HEK293T (cell line): ENCODE measurements around the gene SLC12A7.

Experiments
- CTCF ChIA-PET: fragments of 350-600 bp; formaldehyde crosslinking; extraction: SDS; loops from one replicate; lab custom pipeline; 2021; ENCODE audit warnings: antibody characterized with exemption, inconsistent platforms; lab: Yijun Ruan, JAX
- POLR2A ChIA-PET: fragments of 350-600 bp; formaldehyde crosslinking; extraction: SDS; loops from one replicate; lab custom pipeline; 2020; ENCODE audit warnings: antibody characterized with exemption, inconsistent platforms; lab: Yijun Ruan, JAX
- DNase-seq: peaks from one replicate; pipeline ENCODE4 v3.0.0; 2012; ENCODE audit warnings: mixed read lengths; ENCODE audit errors: extremely low spot score
- ARNT ChIP-seq: fragments of 450-650 bp; IDR thresholded peaks from 2 replicates; pipeline ENCODE4 v1.6.1; 2017; ENCODE audit warnings: mild to moderate bottlenecking
- BHLHE40 ChIP-seq: fragments of 450-650 bp; IDR thresholded peaks from 2 replicates; pipeline ENCODE4 v1.6.1; 2016; ENCODE audit warnings: mild to moderate bottlenecking, moderate library complexity, borderline replicate concordance
- CTBP1 ChIP-seq: fragments of 450-650 bp; IDR thresholded peaks from 2 replicates; pipeline ENCODE4 v1.6.1; 2016; ENCODE audit warnings: borderline replicate concordance
- ELF4 ChIP-seq: fragments of 450-650 bp; IDR thresholded peaks from 2 replicates; pipeline ENCODE4 v1.6.1; 2017; ENCODE audit warnings: antibody characterized with exemption
- FOXA1 ChIP-seq: fragments of 450-650 bp; IDR thresholded peaks from 2 replicates; pipeline ENCODE4 v1.6.1; 2016; ENCODE audit warnings: mild to moderate bottlenecking
- FOXK2 ChIP-seq: fragments of 450-650 bp; IDR thresholded peaks from 2 replicates; pipeline ENCODE4 v1.6.1; 2016; ENCODE audit warnings: mild to moderate bottlenecking
- FOXM1 ChIP-seq: fragments of 450-650 bp; IDR thresholded peaks from 2 replicates; pipeline ENCODE4 v1.6.1; 2017; ENCODE audit warnings: mild to moderate bottlenecking, borderline replicate concordance
- HDGF ChIP-seq: fragments of 450-650 bp; IDR thresholded peaks from 2 replicates; pipeline ENCODE4 v1.6.1; 2017; ENCODE audit warnings: antibody characterized with exemption, borderline replicate concordance
- L3MBTL2 ChIP-seq: fragments of 450-650 bp; conservative IDR thresholded peaks from 2 replicates; pipeline ENCODE4 v1.6.1; 2016; ENCODE audit warnings: mild to moderate bottlenecking
- LEF1 ChIP-seq: fragments of 450-650 bp; IDR thresholded peaks from 2 replicates; pipeline ENCODE4 v1.6.1; 2017; ENCODE audit warnings: mild to moderate bottlenecking, borderline replicate concordance
- NFRKB ChIP-seq: fragments of 450-650 bp; IDR thresholded peaks from 2 replicates; pipeline ENCODE4 v1.6.1; 2016; ENCODE audit warnings: mild to moderate bottlenecking, moderate library complexity
- SP1 ChIP-seq: fragments of 450-650 bp; IDR thresholded peaks from 2 replicates; pipeline ENCODE4 v1.6.1; 2017
- SUZ12 ChIP-seq: fragments of 450-650 bp; IDR thresholded peaks from 2 replicates; pipeline ENCODE4 v1.6.1; 2016; ENCODE audit warnings: mild to moderate bottlenecking
- TARDBP ChIP-seq: fragments of 450-650 bp; IDR thresholded peaks from 2 replicates; pipeline ENCODE4 v1.6.1; 2016
- ZNF384 ChIP-seq: fragments of 450-650 bp; IDR thresholded peaks from 2 replicates; pipeline ENCODE4 v1.6.1; 2016
- TF ChIP-seq, protein P1 (sequence below): fragments of 450-650 bp; IDR thresholded peaks from 2 replicates; pipeline ENCODE4 v1.6.1; 2016

The SLC12A7 gene

DNA sequence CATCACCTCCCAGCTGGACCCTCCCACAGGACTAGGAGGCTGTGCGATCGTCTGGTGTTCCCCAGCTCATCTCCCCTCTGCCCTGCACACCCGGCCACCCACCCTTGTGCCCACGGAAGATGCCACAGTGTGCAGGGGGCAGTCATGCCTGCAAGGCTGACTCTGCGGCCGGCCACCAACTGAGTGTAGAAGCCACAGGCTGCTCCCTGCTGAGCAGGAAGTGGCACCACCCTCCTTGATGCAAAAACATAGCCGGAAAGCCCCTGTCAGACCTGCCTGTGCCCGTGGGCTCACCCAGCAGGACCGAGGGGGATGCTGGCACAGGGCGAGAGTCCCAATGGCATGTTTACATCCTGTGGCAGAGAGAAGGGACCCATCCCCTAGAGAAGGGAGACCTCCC lies 40.3 kb upstream of the SLC12A7 start:
- DNase-seq = no peak
- POLR2A ChIA-PET = no interaction called here
- CTCF ChIA-PET = interaction anchor here (2.6 kb wide), 1 partner anchor 15 kb away, joined by 10 read pairs; no protein-coding TSS in a partner anchor
- TF ChIP-seq SP1 = no peak
- no peak for TF ChIP-seq ELF4
- no peak for TF ChIP-seq L3MBTL2
- TF ChIP-seq BHLHE40 = no peak
- no peak for TF ChIP-seq FOXA1
- no peak for TF ChIP-seq TARDBP
- no peak for TF ChIP-seq ZNF384
- no peak for TF ChIP-seq FOXK2
- no peak for TF ChIP-seq SUZ12
- TF ChIP-seq CTBP1 = no peak
- no peak for TF ChIP-seq ARNT
- TF ChIP-seq FOXM1 = no peak
- TF ChIP-seq LEF1 = no peak
- TF ChIP-seq, protein P1, sequence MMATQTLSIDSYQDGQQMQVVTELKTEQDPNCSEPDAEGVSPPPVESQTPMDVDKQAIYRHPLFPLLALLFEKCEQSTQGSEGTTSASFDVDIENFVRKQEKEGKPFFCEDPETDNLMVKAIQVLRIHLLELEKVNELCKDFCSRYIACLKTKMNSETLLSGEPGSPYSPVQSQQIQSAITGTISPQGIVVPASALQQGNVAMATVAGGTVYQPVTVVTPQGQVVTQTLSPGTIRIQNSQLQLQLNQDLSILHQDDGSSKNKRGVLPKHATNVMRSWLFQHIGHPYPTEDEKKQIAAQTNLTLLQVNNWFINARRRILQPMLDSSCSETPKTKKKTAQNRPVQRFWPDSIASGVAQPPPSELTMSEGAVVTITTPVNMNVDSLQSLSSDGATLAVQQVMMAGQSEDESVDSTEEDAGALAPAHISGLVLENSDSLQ = no peak
- TF ChIP-seq HDGF = no peak

DNA sequence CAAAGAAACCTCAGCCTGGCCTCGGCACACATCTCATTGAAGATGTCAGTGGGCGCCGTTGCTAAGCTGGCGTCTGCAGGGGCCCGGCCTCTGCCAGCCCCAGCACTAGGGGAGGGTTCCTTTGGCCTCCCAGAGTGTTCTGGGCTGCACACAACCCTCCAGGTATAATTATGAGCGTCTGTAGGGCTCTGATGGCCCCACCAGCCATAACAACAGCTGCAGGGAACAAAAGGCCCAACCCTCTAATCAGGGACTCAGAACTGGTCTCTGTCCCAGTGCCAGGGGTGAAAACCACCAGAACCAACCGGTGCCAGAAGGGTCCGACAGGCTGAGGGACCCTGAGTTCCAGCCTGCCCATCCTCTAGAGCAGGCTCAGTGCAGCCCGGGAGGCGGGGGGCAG lies 39.5 kb upstream of the SLC12A7 start:
- no peak for DNase-seq
- no peak for TF ChIP-seq FOXA1
- TF ChIP-seq SUZ12 = no peak
- no peak for TF ChIP-seq ARNT
- TF ChIP-seq HDGF = no peak
- TF ChIP-seq CTBP1 = no peak
- no peak for TF ChIP-seq BHLHE40
- TF ChIP-seq FOXM1 = no peak
- ChIA-PET POLR2A (no interaction called here), CTCF (interaction anchor here (0.7 to 2.6 kb wide), 3 partner anchors 16 to 234 kb away, joined by 3 to 10 read pairs (median 3); no protein-coding TSS in a partner anchor)

DNA sequence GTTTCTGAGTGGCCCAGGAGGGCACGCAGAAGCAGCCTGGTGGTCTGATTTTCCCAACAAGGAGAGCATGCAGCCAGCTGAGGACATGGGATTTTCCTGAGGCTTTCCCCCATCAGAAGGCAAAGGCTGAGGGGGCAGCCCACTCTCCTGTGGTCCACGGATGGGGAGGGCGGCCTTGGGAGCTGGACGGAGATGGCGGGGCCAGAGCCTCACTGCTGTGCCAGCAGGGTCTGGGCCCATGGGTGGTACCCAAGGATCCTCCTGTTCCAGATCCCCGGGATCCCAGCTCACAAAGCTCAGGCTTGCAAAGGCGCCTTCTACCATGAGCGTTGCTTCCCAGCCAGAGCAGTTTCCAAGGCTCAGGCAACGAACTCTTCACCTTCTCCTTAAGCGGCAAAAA lies 39.0 kb upstream of the SLC12A7 start:
- TF ChIP-seq TARDBP (no peak), FOXM1 (no peak), BHLHE40 (no peak), FOXA1 (no peak), LEF1 (no peak), CTBP1 (no peak), ZNF384 (no peak), HDGF (no peak), L3MBTL2 (no peak), FOXK2 (no peak), NFRKB (no peak), SP1 (no peak), ARNT (no peak), ELF4 (no peak), SUZ12 (no peak)
- TF ChIP-seq, protein P1 = no peak
- POLR2A ChIA-PET = no interaction called here
- no peak for DNase-seq
- CTCF ChIA-PET = interaction anchor here (0.6 to 2.6 kb wide), 3 partner anchors 11 to 23 kb away, joined by 3 to 10 read pairs (median 3); no protein-coding TSS in a partner anchor

DNA sequence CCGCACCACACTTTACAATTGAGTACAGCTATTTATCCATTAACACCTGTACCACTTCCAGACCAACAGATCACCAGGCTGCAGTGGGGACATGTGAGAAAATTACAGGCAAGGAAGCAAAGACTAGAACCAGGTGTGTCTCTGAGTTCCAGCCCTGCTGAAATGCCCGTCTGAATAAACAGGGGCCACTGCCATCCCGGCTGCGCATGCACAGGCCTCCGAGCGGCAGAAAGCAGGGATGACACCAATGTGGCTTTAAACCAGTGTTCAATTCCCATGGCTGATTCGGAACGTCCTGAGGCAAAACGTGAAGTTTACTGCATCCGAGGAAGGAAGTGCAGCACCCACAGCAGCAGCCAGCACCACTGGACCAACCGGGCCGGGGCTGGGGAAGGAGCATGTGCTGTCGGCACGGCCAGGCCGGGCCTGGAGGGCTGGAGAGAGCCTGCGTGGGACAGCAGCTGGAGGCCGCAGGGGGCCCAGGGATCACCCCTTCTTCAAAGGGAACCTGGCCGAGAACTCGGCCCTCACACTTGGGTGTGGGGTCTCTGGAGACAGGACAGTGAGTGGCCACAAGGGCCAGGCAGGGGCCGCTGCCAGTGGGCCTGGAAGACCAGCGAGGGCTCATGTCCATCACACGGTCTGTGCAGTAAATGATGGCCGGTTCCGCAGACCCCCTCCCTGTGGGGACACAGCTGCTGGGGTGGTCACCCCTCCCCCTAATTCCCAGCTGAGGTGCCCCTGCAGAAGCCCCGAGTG lies 33.0 kb upstream of the SLC12A7 start:
- CTCF ChIA-PET = interaction anchor here (0.7 kb wide), 1 partner anchor 1053 kb away, joined by 4 read pairs; no protein-coding TSS in a partner anchor
- POLR2A ChIA-PET = no interaction called here
- TF ChIP-seq, protein P1 = no peak
- TF ChIP-seq ARNT (no peak), NFRKB (no peak), BHLHE40 (no peak), SP1 (no peak), LEF1 (no peak), ZNF384 (no peak), L3MBTL2 (no peak), CTBP1 (no peak), FOXA1 (no peak)
- DNase-seq = no peak

DNA sequence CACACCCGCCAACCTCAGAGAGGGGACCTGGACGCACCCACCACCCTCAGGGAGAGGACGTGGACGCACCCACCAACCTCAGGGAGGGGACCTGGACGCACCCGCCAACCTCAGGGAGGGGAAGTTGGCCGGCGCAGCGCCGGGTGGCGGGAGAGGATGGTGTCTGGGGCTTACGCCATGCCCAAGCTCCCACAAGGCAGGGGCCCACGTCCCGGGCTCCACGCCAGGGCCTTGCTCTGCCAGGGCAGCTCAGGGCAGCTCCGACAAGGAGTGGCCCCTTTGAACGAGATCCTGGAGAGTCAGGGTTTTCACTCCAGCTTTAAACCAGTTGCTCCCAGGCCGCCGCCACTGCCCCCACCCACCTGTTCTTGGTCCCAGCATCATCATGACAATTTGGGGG lies 32.2 kb upstream of the SLC12A7 start:
- ChIA-PET POLR2A (no interaction called here), CTCF (interaction anchor here (0.7 kb wide), 1 partner anchor 1053 kb away, joined by 4 read pairs; no protein-coding TSS in a partner anchor)
- TF ChIP-seq FOXA1 (no peak), NFRKB (no peak), LEF1 (no peak), SP1 (no peak), CTBP1 (no peak), ZNF384 (no peak)
- DNase-seq = no peak

DNA sequence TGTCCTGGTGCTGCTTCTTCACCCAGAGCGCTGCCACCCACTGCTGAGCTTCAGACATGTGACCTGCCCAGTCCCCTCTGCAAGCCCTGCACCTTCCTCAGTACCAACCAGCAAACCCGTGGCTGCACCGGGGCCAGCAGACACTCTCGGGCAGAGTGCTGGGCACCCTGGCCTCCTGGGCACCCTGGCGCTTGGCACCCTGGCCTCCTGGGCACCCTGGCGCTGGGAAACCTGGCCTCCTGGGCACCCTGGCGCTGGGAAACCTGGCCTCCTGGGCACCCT lies 31.7 kb upstream of the SLC12A7 start:
- POLR2A ChIA-PET = no interaction called here
- TF ChIP-seq ZNF384 (no peak), BHLHE40 (no peak), SUZ12 (no peak), CTBP1 (no peak), NFRKB (no peak), ELF4 (no peak), L3MBTL2 (no peak), HDGF (no peak), TARDBP (no peak), ARNT (no peak), LEF1 (no peak), FOXK2 (no peak), FOXM1 (no peak), SP1 (no peak), FOXA1 (no peak)
- TF ChIP-seq, protein P1 = no peak
- DNase-seq = no peak
- CTCF ChIA-PET = no interaction called here
